Neuronal stem cell (in vitro differentiated cells): ENCODE results near the gene PER3.

ENCODE experiments used
- DNase-seq: peaks from one replicate; pipeline ENCODE4 v3.0.0-alpha.2; 2013; ENCODE audit warnings: low spot score
- H2AFZ ChIP-seq: one replicate; pipeline ENCODE4 v1.6.1; 2013; ENCODE audit warnings: mild to moderate bottlenecking, low read length, inconsistent platforms
- H2AK5ac ChIP-seq: 2 replicates; pipeline ENCODE4 v1.6.1; 2013; ENCODE audit warnings: low read depth, mild to moderate bottlenecking, inconsistent platforms, low read length, moderate library complexity, mixed read lengths
- H2BK120ac ChIP-seq: 2 replicates; pipeline ENCODE4 v1.6.1; 2013; ENCODE audit warnings: low read depth, mild to moderate bottlenecking, inconsistent platforms, low read length, moderate library complexity, mixed read lengths
- H2BK12ac ChIP-seq: one replicate; pipeline ENCODE4 v1.6.1; 2013; ENCODE audit warnings: low read length, inconsistent platforms
- H2BK15ac ChIP-seq: 2 replicates; pipeline ENCODE4 v1.6.1; 2013; ENCODE audit warnings: mild to moderate bottlenecking, low read length, inconsistent platforms, mixed read lengths
- H2BK5ac ChIP-seq: one replicate; pipeline ENCODE4 v1.6.1; 2013; ENCODE audit warnings: inconsistent platforms, mild to moderate bottlenecking, low read length, moderate library complexity
- H3K14ac ChIP-seq: one replicate; pipeline ENCODE4 v1.6.1; 2013; ENCODE audit warnings: low read length, inconsistent platforms
- H3K18ac ChIP-seq: 2 replicates; pipeline ENCODE4 v1.6.1; 2013; ENCODE audit warnings: low read length, inconsistent platforms
- H3K23ac ChIP-seq: 2 replicates; pipeline ENCODE4 v1.6.1; 2013; ENCODE audit warnings: low read depth, mild to moderate bottlenecking, mixed read lengths, low read length, inconsistent platforms; ENCODE audit not compliant: poor library complexity
- H3K27ac ChIP-seq: replicated peaks from 3 replicates; pipeline ENCODE4 v1.5.1; 2013; ENCODE audit warnings: low read length, inconsistent platforms
- H3K27me3 ChIP-seq, 3 experiments: 2 replicates each; pipeline ENCODE4 v1.6.1; 2013; ENCODE audit warnings: low read length in 3 of 3, mild to moderate bottlenecking in 2 of 3, inconsistent platforms in 1 of 3, low read depth in 1 of 3, mixed read lengths in 1 of 3, moderate library complexity in 1 of 3; ENCODE audit not compliant: control insufficient read depth in 3 of 3, insufficient read depth in 3 of 3
- H3K36me3 ChIP-seq, 2 donors: replicated peaks in 1 of 2; 2 replicates each; pipeline ENCODE4 v1.6.1; 2013; ENCODE audit warnings: low read length in 2 of 2; ENCODE audit not compliant: control insufficient read depth in 2 of 2, insufficient read depth in 2 of 2
- H3K4ac ChIP-seq: 2 replicates; pipeline ENCODE4 v1.6.1; 2013; ENCODE audit warnings: inconsistent platforms, mild to moderate bottlenecking, low read length, moderate library complexity
- H3K4me1 ChIP-seq, 2 donors: 1 replicate in 1 of 2; 2 replicates in 1 of 2; pipeline ENCODE4 v1.6.1; 2013; ENCODE audit warnings: low read length in 2 of 2, low read depth in 1 of 2; ENCODE audit not compliant: control insufficient read depth in 2 of 2, insufficient read depth in 1 of 2
- H3K4me2 ChIP-seq: one replicate; pipeline ENCODE4 v1.6.1; 2013; ENCODE audit warnings: mild to moderate bottlenecking, low read length, inconsistent platforms; ENCODE audit not compliant: insufficient read depth, poor library complexity, severe bottlenecking
- H3K4me3 ChIP-seq, 2 donors: 2 replicates each; pipeline ENCODE4 v1.5.1; 2013; ENCODE audit warnings: low read length in 2 of 2, mild to moderate bottlenecking in 2 of 2, inconsistent platforms in 1 of 2, moderate library complexity in 1 of 2
- H3K79me1 ChIP-seq: one replicate; pipeline ENCODE4 v1.6.1; 2013; ENCODE audit warnings: low read depth, mild to moderate bottlenecking, inconsistent platforms, low read length, moderate library complexity
- H3K9ac ChIP-seq: one replicate; pipeline ENCODE4 v1.6.1; 2013; ENCODE audit warnings: mild to moderate bottlenecking, low read depth, low read length, inconsistent platforms; ENCODE audit not compliant: poor library complexity
- H3K9me3 ChIP-seq, 2 donors: replicated peaks in 1 of 2; 2 replicates each; pipeline versions ENCODE3 to v1.6.1; 2013; ENCODE audit warnings: low read length in 2 of 2, mild to moderate bottlenecking in 2 of 2, inconsistent platforms in 1 of 2, low read depth in 1 of 2, mixed read lengths in 1 of 2, moderate library complexity in 1 of 2; ENCODE audit not compliant: control insufficient read depth in 2 of 2, insufficient read depth in 1 of 2
- H4K8ac ChIP-seq: one replicate; pipeline ENCODE4 v1.6.1; 2013; ENCODE audit warnings: low read depth, mild to moderate bottlenecking, inconsistent platforms, low read length, moderate library complexity
- H4K91ac ChIP-seq: one replicate; pipeline ENCODE4 v1.6.1; 2013; ENCODE audit warnings: low read length, low read depth, mild to moderate bottlenecking, inconsistent platforms; ENCODE audit not compliant: poor library complexity
- WGBS, 2 donors: extraction: QIAGEN DNeasy Blood & Tissue Kit; methylation state at CpG; one replicate each; pipeline ENCODE4 v1.1.7; 2013; ENCODE audit warnings: missing lambda C conversion rate in 2 of 2, mixed read lengths in 1 of 2; ENCODE audit not compliant: insufficient read length in 2 of 2, insufficient replicate concordance in 1 of 2; ENCODE audit errors: extremely low coverage in 2 of 2; 5-methylcytosine and 5-hydroxymethylcytosine counted together

PER3 gene

DNA sequence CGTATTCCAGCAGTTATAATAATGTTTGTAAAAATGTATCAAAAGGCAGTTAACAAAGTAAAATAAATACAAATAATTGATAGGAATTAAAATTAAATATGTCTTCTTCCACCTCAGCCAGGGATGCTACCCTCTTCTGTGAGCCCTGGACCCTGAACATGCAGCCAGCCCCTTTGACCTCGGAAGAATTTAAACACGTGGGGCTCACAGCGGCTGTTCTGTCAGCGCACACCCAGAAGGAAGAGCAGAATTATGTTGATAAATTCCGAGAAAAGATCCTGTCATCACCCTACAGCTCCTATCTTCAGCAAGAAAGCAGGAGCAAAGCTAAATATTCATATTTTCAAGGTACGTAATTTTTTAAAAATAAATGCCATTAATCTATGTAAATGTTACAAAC lies 42.3 kb downstream of the PER3 start:
- Histone ChIP-seq H3K27ac (no peak overlapping the region), H3K18ac (no peak overlapping the region), H3K9ac (no peak overlapping the region), H3K4me3 (no peak overlapping the region), H3K4me2 (no peak overlapping the region), H4K8ac (no peak overlapping the region), H3K36me3 (peaks cover 6 to 34% of the 10 kb centered on the region in 2 donors), H2BK120ac (no peak overlapping the region), H3K79me1 (no peaks in the 10 kb centered on the region), H2BK5ac (no peak overlapping the region), H3K4me1 (no peaks in the 10 kb centered on the region), H2AFZ (no peak overlapping the region), H3K9me3 (no peaks in the 10 kb centered on the region), H2AK5ac (no peak overlapping the region), H3K23ac (no peak overlapping the region), H2BK12ac (no peak overlapping the region), H3K27me3 (no peaks in the 10 kb centered on the region), H2BK15ac (no peak overlapping the region), H3K4ac (no peak overlapping the region), H4K91ac (no peak overlapping the region), H3K14ac (no peak overlapping the region)
- WGBS, 2 donors: no CpG with 5 or more reads among the region's 7 CpGs
- no peak for DNase-seq

DNA sequence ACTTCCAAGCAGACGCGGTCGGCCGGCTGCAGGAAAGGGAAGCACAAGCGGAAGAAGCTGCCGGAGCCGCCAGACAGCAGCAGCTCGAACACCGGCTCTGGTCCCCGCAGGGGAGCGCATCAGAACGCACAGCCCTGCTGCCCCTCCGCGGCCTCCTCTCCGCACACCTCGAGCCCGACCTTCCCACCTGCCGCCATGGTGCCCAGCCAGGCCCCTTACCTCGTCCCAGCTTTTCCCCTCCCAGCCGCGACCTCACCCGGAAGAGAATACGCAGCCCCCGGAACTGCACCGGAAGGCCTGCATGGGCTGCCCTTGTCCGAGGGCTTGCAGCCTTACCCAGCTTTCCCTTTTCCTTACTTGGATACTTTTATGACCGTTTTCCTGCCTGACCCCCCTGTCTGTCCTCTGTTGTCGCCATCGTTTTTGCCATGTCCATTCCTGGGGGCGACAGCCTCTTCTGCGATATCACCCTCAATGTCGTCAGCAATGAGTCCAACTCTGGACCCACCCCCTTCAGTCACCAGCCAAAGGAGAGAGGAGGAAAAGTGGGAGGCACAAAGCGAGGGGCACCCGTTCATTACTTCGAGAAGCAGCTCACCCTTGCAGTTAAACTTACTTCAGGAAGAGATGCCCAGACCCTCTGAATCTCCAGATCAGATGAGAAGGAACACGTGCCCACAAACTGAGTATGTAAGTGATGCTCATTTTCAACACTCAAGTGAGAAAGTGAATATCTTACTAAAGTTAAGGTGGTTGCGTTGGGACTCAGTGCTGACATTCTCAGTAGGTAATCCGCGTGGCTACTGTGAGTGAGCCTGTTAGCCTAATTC lies 43.2 kb downstream of the PER3 start:
- peak overlapping the region in 1 of 2 donors; percentile 4 for H3K4me3 ChIP-seq
- DNase-seq: no peak
- H3K18ac ChIP-seq: no peak overlapping the region
- no peaks in the 10 kb centered on the region for H3K4me1 ChIP-seq
- no peak overlapping the region for H2AFZ ChIP-seq
- H2BK5ac ChIP-seq: peak overlapping the region; percentile 24
- no peak overlapping the region for H4K8ac ChIP-seq
- no peaks in the 10 kb centered on the region for H3K27me3 ChIP-seq
- H2BK12ac ChIP-seq: no peak overlapping the region
- H3K9ac ChIP-seq: no peak overlapping the region
- peak overlapping the region; percentile 67 for H3K23ac ChIP-seq
- no peak overlapping the region for H3K27ac ChIP-seq
- H2BK15ac ChIP-seq: no peak overlapping the region
- no peak overlapping the region for H3K4me2 ChIP-seq
- H3K9me3 ChIP-seq: no peaks in the 10 kb centered on the region
- no peak overlapping the region for H2BK120ac ChIP-seq
- WGBS, 2 donors: no CpG with 5 or more reads among the region's 39 CpGs
- peaks cover 6 to 30% of the 10 kb centered on the region in 2 donors for H3K36me3 ChIP-seq
- H4K91ac ChIP-seq: no peak overlapping the region
- H3K4ac ChIP-seq: no peak overlapping the region
- H3K79me1 ChIP-seq: no peaks in the 10 kb centered on the region
- H3K14ac ChIP-seq: no peak overlapping the region
- H2AK5ac ChIP-seq: peak overlapping the region; percentile 35

DNA sequence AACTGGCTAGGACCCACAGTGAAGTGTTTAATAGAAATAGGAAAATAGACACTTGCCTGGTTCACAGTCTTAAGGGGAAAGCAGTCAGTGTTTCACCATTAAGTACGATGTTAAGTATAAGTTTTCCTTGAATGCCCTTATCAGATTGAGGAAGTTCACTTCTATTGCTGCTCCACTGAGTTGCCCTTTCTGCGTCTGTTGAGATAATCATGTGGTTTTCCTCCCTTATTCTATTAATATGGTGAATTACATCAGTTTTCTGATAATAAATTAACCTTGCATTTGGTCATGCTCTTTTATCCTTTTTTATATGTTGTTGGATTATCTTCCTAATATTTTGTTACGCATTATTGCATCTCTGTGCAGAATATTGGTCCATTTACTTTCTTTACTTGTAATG lies 47.4 kb downstream of the PER3 start:
- no peak overlapping the region for H3K23ac ChIP-seq
- no peaks in the 10 kb centered on the region for H3K79me1 ChIP-seq
- no peak overlapping the region for H2BK12ac ChIP-seq
- no peak overlapping the region for H3K4ac ChIP-seq
- no peak overlapping the region for H3K27ac ChIP-seq
- H3K9ac ChIP-seq: no peak overlapping the region
- no peak for DNase-seq
- H3K4me3 ChIP-seq: no peak overlapping the region
- no peak overlapping the region for H2AFZ ChIP-seq
- no peak overlapping the region for H2BK5ac ChIP-seq
- H4K91ac ChIP-seq: no peak overlapping the region
- no peaks in the 10 kb centered on the region for H3K4me1 ChIP-seq
- H3K9me3 ChIP-seq: no peaks in the 10 kb centered on the region
- H3K14ac ChIP-seq: no peak overlapping the region
- no peak overlapping the region for H3K4me2 ChIP-seq
- H4K8ac ChIP-seq: no peak overlapping the region
- WGBS, 2 donors: no CpG with 5 or more reads among the region's 3 CpGs
- no peak overlapping the region for H2BK120ac ChIP-seq
- H2AK5ac ChIP-seq: no peak overlapping the region
- peaks cover 4 to 28% of the 10 kb centered on the region in 2 donors for H3K36me3 ChIP-seq
- H3K18ac ChIP-seq: no peak overlapping the region
- H2BK15ac ChIP-seq: no peak overlapping the region
- no peaks in the 10 kb centered on the region for H3K27me3 ChIP-seq

DNA sequence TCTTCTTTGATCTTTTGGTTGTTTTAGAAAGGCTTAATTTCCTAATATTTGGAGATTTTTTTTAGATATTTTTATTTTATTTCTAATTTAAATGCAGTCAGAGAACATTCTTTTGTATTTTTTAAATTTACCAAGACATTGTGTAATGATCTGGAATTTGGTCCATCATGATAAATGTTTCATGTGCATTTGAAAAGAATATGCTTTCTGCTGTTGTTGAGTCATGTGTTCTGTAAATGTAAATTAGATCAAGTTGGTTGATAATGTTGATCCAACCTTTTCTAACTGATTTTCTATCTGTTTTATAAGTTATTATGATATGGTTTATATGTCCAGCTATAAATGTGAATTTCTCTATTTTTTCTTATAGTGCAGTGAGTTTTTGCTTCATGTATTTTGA lies 48.9 kb downstream of the PER3 start:
- Histone ChIP-seq H3K4me3 (no peak overlapping the region), H2AFZ (no peak overlapping the region), H3K9ac (no peak overlapping the region), H3K4me2 (no peak overlapping the region), H3K36me3 (peaks cover 0 to 31% of the 10 kb centered on the region in 2 donors), H2BK120ac (no peak overlapping the region), H3K18ac (no peak overlapping the region), H3K23ac (no peak overlapping the region), H3K9me3 (peaks cover 0 to 2% of the 10 kb centered on the region in 2 donors), H3K27me3 (no peaks in the 10 kb centered on the region), H3K4me1 (no peaks in the 10 kb centered on the region), H3K14ac (no peak overlapping the region), H2BK12ac (no peak overlapping the region), H4K8ac (no peak overlapping the region), H3K79me1 (no peaks in the 10 kb centered on the region), H4K91ac (no peak overlapping the region), H2BK5ac (no peak overlapping the region), H2BK15ac (no peak overlapping the region), H3K4ac (no peak overlapping the region), H3K27ac (no peak overlapping the region), H2AK5ac (no peak overlapping the region)
- DNase-seq: no peak
